K562 (cell line): ENCODE measurements around the gene WIPF2. TPM values are rescaled to one million over a fixed set of nuclear protein-coding genes. Genes with fewer than 3 reads are reported as not detected.

Experiments
- DDX20 ChIP-seq: fragments of 450-650 bp; IDR thresholded peaks from 2 replicates; pipeline ENCODE4 v1.6.1; 2016; ENCODE audit warnings: missing genetic modification characterization, low read depth, mild to moderate bottlenecking, missing compliant biosample characterization, moderate library complexity
- GATAD2A ChIP-seq: fragments of 450-650 bp; IDR thresholded peaks from 2 replicates; pipeline ENCODE4 v1.6.1; 2017
- HIVEP1 ChIP-seq: fragments of 250-450 bp; sonication (Bioruptor Pico); IDR thresholded peaks from 2 replicates; pipeline ENCODE4 v1.4.0; 2020; ENCODE audit warnings: mild to moderate bottlenecking
- L3MBTL2 ChIP-seq: fragments of 450-650 bp; IDR thresholded peaks from 2 replicates; pipeline ENCODE4 v1.6.1; 2016; ENCODE audit warnings: mild to moderate bottlenecking, moderate library complexity
- PCBP1 ChIP-seq: fragments of 200-400 bp; formaldehyde crosslinking; IDR thresholded peaks from 2 replicates; pipeline ENCODE4 v1.6.1; 2018; ENCODE audit warnings: mild to moderate bottlenecking, low read depth, low read length; ENCODE audit not compliant: poor library complexity, severe bottlenecking
- PHF8 ChIP-seq: fragments of 200-600 bp; sonication (generic); IDR thresholded peaks from 2 replicates; pipeline ENCODE4 v1.6.1; 2012; ENCODE audit warnings: mixed run types, mild to moderate bottlenecking, inconsistent platforms, low read length, moderate library complexity, borderline replicate concordance
- PML ChIP-seq: IDR thresholded peaks from 2 replicates; pipeline ENCODE4 v1.6.1; 2012; ENCODE audit warnings: low read length, inconsistent platforms
- RB1 ChIP-seq: fragments of 450-650 bp; IDR thresholded peaks from 2 replicates; pipeline ENCODE4 v1.6.1; 2017; ENCODE audit warnings: low read depth, mild to moderate bottlenecking
- RBBP5 ChIP-seq: fragments of 200-600 bp; sonication (generic); IDR thresholded peaks from 2 replicates; pipeline ENCODE4 v1.6.1; 2012; ENCODE audit warnings: borderline replicate concordance, mild to moderate bottlenecking, low read length, control low read depth, inconsistent platforms; ENCODE audit not compliant: insufficient read depth, poor library complexity, severe bottlenecking
- SIN3B ChIP-seq: fragments of 450-650 bp; IDR thresholded peaks from 2 replicates; pipeline ENCODE4 v1.6.1; 2017; ENCODE audit warnings: low read depth, mild to moderate bottlenecking, moderate library complexity
- SMAD1 ChIP-seq: fragments of 150-350 bp; IDR thresholded peaks from 2 replicates; pipeline ENCODE4 v1.6.1; 2014; ENCODE audit warnings: low read length, low read depth; ENCODE audit not compliant: partially characterized antibody
- SRF ChIP-seq, 2 experiments: fragments of 250-450, 450-650 bp in 1 of 2; sonication (Bioruptor Pico) in 1 of 2; sonication (generic) in 1 of 2; formaldehyde crosslinking; IDR thresholded peaks; 2 replicates each; pipeline versions ENCODE4 v1.5.0 to v1.5.1; 2020 to 2022; ENCODE audit warnings: mild to moderate bottlenecking in 1 of 2, missing genetic modification reagents in 1 of 2
- TGIF2 ChIP-seq: sonication (generic); formaldehyde crosslinking; IDR thresholded peaks from 2 replicates; pipeline ENCODE4 v1.8.1; 2022; ENCODE audit warnings: mild to moderate bottlenecking, missing genetic modification reagents, moderate library complexity
- ZNF316 ChIP-seq: fragments of 450-650 bp; IDR thresholded peaks from 2 replicates; pipeline ENCODE4 v1.6.1; 2016
- ZNF347 ChIP-seq: fragments of 450-650 bp; formaldehyde crosslinking; IDR thresholded peaks from 2 replicates; pipeline ENCODE4 v1.4.0; 2020; ENCODE audit warnings: low read depth, mild to moderate bottlenecking, moderate library complexity
- polyA plus RNA-seq, 8 experiments: library from polyadenylated mRNA; depleted of rRNA in 4 of 8; stranded (reverse) in 5 of 8; unstranded in 3 of 8; fragments of >200 nt; fragmentation: Nextera tagmentation in 2 of 8; fragmentation: Illumina TruSeq in 1 of 8; extraction: Ambion mirVana in 2 of 8; extraction: Trizol in 1 of 8; gene quantifications; 2 replicates each; pipeline versions ENCODE4 v1.2.1 to v1.2.3, GENCODE V29; 2011 to 2014; ENCODE audit warnings: inconsistent platforms in 1 of 8, missing spikeins in 1 of 8
- total RNA-seq, 7 experiments: library from RNA; depleted of rRNA in 6 of 7; stranded (reverse); fragments of >200 nt in 6 of 7; fragmentation: Illumina TruSeq in 2 of 7; extraction: Trizol in 2 of 7; gene quantifications; 2 replicates each; pipeline versions ENCODE4 v1.2.1 to v1.2.3, GENCODE V29; 2011 to 2021; ENCODE audit warnings: low replicate concordance in 1 of 7
- TF ChIP-seq, protein P1 (sequence below): conservative IDR thresholded peaks from 2 replicates; pipeline ENCODE4 v1.6.1; 2011; ENCODE audit warnings: low read depth, mild to moderate bottlenecking, low read length; ENCODE audit not compliant: control insufficient read depth
- TF ChIP-seq, protein P2 (sequence below): fragments of 450-650 bp; formaldehyde crosslinking; IDR thresholded peaks from 2 replicates; pipeline ENCODE4 v1.4.0; 2022; ENCODE audit warnings: mild to moderate bottlenecking, moderate library complexity
- TF ChIP-seq, protein P3 (sequence below): fragments of 200-800 bp; sonication (Bioruptor generic); IDR thresholded peaks from 2 replicates; pipeline ENCODE4 v1.6.1; 2017; ENCODE audit warnings: missing genetic modification characterization, missing compliant biosample characterization
- TF ChIP-seq, protein P4 (sequence below): sonication (generic); formaldehyde crosslinking; IDR thresholded peaks from 2 replicates; pipeline ENCODE4 v1.5.0; 2020; ENCODE audit warnings: missing genetic modification reagents
- TF ChIP-seq, protein P5 (sequence below): sonication (generic); formaldehyde crosslinking; IDR thresholded peaks from 2 replicates; pipeline ENCODE4 v1.8.0; 2022; ENCODE audit warnings: missing genetic modification reagents, mild to moderate bottlenecking, borderline replicate concordance

The WIPF2 gene
- total and polyA plus RNA-seq, 9 of the 15 experiments (the other 6 are each of a cell fraction or from before 2014, with no cell fraction given): 3.6 to 15.0 (median 5.3) TPM

DNA sequence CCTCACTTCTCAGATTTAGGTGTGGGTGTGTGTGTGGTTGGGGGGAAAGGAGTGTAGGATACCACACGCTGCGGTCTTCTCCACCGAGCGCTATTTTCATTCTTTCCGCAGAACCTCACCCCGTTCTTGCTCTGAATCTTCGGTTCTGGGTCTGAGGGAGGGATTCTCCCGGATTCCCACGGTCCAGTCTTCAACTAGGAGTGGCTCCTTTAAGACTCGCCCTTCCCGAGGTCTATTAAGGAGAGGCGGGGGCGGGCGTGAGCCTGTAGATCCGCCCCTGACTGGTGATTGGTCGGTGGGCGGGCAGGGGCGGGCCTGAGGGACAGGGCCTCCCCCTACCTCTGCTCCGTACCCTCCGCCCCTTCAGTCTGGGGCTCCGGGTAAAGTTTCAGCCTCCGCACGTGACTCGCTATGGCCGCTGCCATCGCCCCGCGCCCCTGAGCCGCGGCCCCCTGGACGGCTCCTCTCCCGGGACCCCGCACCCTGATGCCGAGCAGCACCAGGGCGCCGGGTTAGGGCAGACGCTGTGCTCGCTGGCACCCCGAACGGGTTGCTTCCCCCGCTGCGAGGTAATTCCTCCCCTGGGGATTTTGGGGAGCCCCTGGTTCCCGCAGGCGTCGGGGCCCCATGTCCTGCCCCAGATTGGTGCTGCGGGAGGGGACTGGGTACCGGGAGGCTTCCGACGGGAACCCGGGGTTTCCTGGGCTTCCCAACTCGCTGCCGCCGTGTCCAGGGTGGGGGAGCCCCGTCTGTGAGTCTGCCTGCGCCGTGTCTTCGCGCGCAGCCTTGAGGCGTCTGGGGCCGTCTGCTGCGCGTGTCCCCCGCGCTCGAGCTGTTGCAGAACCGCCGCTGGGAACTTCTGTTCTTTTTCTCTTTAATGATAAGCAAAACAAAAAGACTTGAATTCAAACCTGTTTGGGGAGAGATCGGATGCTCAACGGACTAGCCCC, 99.1 kb downstream of the WIPF2 start (continued):
- TF ChIP-seq, protein P1, sequence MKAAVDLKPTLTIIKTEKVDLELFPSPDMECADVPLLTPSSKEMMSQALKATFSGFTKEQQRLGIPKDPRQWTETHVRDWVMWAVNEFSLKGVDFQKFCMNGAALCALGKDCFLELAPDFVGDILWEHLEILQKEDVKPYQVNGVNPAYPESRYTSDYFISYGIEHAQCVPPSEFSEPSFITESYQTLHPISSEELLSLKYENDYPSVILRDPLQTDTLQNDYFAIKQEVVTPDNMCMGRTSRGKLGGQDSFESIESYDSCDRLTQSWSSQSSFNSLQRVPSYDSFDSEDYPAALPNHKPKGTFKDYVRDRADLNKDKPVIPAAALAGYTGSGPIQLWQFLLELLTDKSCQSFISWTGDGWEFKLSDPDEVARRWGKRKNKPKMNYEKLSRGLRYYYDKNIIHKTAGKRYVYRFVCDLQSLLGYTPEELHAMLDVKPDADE: peak; percentile 74; the same call in 1 of the 2 replicates
- TF ChIP-seq TGIF2: no peak
- 0 out of 2 replicates have a peak, but pooled peaks have one; percentile 12 for TF ChIP-seq PML
- no peak for TF ChIP-seq SIN3B
- peak; percentile 32 for TF ChIP-seq PCBP1
- no peak for TF ChIP-seq SMAD1
- TF ChIP-seq DDX20 (tag): no peak
- TF ChIP-seq, protein P2, sequence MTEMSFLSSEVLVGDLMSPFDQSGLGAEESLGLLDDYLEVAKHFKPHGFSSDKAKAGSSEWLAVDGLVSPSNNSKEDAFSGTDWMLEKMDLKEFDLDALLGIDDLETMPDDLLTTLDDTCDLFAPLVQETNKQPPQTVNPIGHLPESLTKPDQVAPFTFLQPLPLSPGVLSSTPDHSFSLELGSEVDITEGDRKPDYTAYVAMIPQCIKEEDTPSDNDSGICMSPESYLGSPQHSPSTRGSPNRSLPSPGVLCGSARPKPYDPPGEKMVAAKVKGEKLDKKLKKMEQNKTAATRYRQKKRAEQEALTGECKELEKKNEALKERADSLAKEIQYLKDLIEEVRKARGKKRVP (CRISPR knock-in tag): no peak
- 0 out of 2 replicates have a peak, but pooled peaks have one; percentile 44 for TF ChIP-seq HIVEP1 (CRISPR knock-in tag)
- peak; percentile 35; the same call in 1 of the 2 replicates for TF ChIP-seq RB1
- TF ChIP-seq, protein P3, sequence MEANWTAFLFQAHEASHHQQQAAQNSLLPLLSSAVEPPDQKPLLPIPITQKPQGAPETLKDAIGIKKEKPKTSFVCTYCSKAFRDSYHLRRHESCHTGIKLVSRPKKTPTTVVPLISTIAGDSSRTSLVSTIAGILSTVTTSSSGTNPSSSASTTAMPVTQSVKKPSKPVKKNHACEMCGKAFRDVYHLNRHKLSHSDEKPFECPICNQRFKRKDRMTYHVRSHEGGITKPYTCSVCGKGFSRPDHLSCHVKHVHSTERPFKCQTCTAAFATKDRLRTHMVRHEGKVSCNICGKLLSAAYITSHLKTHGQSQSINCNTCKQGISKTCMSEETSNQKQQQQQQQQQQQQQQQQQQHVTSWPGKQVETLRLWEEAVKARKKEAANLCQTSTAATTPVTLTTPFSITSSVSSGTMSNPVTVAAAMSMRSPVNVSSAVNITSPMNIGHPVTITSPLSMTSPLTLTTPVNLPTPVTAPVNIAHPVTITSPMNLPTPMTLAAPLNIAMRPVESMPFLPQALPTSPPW (CRISPR knock-in tag): peak; percentile 82
- no peak for TF ChIP-seq ZNF347
- TF ChIP-seq, protein P4, sequence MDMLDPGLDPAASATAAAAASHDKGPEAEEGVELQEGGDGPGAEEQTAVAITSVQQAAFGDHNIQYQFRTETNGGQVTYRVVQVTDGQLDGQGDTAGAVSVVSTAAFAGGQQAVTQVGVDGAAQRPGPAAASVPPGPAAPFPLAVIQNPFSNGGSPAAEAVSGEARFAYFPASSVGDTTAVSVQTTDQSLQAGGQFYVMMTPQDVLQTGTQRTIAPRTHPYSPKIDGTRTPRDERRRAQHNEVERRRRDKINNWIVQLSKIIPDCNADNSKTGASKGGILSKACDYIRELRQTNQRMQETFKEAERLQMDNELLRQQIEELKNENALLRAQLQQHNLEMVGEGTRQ (CRISPR knock-in tag): peak; percentile 92
- TF ChIP-seq RBBP5: peak; percentile 65
- no peak; a peak in 1 of 4 replicates for TF ChIP-seq SRF (CRISPR knock-in tag; IDR thresholded peaks at IDR 0.05)
- TF ChIP-seq PHF8: peak; percentile 64; the same call in 1 of the 2 replicates
- peak; percentile 78; the same call in 1 of the 2 replicates for TF ChIP-seq GATAD2A
- TF ChIP-seq, protein P5, sequence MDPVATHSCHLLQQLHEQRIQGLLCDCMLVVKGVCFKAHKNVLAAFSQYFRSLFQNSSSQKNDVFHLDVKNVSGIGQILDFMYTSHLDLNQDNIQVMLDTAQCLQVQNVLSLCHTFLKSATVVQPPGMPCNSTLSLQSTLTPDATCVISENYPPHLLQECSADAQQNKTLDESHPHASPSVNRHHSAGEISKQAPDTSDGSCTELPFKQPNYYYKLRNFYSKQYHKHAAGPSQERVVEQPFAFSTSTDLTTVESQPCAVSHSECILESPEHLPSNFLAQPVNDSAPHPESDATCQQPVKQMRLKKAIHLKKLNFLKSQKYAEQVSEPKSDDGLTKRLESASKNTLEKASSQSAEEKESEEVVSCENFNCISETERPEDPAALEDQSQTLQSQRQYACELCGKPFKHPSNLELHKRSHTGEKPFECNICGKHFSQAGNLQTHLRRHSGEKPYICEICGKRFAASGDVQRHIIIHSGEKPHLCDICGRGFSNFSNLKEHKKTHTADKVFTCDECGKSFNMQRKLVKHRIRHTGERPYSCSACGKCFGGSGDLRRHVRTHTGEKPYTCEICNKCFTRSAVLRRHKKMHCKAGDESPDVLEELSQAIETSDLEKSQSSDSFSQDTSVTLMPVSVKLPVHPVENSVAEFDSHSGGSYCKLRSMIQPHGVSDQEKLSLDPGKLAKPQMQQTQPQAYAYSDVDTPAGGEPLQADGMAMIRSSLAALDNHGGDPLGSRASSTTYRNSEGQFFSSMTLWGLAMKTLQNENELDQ (CRISPR knock-in tag): no peak
- peak; percentile 87 for TF ChIP-seq L3MBTL2
- no peak for TF ChIP-seq ZNF316
